Nephron (organoid): ENCODE measurements around the gene CLMP.

Experiments used
- H3K27ac Mint-ChIP-seq, 3 experiments: 2 replicates each; pipeline ENCODE4 v1.8.0; 2020; ENCODE audit warnings: mixed read lengths in 3 of 3, mild to moderate bottlenecking in 2 of 3, moderate library complexity in 1 of 3
- H3K27me3 Mint-ChIP-seq: 2 replicates; pipeline ENCODE4 v1.8.0; 2021; ENCODE audit warnings: low read depth, mild to moderate bottlenecking, moderate library complexity, mixed read lengths
- H3K36me3 Mint-ChIP-seq: 2 replicates; pipeline ENCODE4 v1.8.0; 2020; ENCODE audit warnings: low read depth, mixed read lengths
- H3K4me1 Mint-ChIP-seq: 2 replicates; pipeline ENCODE4 v1.8.0; 2020; ENCODE audit warnings: mixed read lengths
- H3K4me3 Mint-ChIP-seq, 3 experiments: 2 replicates each; pipeline ENCODE4 v1.8.0; 2020; ENCODE audit warnings: mild to moderate bottlenecking in 3 of 3, mixed read lengths in 3 of 3, moderate library complexity in 2 of 3
- H3K9me3 Mint-ChIP-seq: 2 replicates; pipeline ENCODE4 v1.8.0; 2020; ENCODE audit warnings: mixed read lengths
- CTCF ChIP-seq, 3 experiments: fragments of 200-600 bp; sonication (generic); IDR thresholded peaks; one replicate each; pipeline ENCODE4 v1.5.0; 2021; ENCODE audit warnings: antibody characterized with exemption in 3 of 3; ENCODE audit not compliant: unreplicated experiment in 3 of 3

The CLMP gene

DNA sequence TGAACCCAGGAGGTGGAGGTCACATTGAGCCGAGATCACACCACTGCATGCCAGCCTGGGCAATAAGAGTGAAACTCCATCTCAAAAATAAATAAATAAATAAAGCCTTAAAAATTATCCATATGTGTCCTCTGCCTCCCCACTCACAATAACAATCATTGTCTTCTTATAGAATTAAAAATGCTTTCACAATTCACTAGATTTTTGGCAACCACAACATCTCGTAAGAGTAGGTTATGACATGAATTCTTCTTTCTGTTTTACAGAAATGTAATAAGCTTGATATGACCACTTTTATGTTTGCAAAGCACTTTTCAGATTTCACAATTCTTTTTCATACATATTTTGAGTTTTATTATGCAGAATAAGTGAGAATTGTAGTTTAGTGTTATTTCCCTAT is 78.6 kb downstream of the CLMP start:
- Mint-ChIP-seq H3K27ac (no peak overlapping the region), H3K36me3 (peaks cover 3% of the 10 kb centered on the region), H3K9me3 (peaks cover 3% of the 10 kb centered on the region), H3K4me1 (peaks cover 2% of the 10 kb centered on the region), H3K4me3 (no peak overlapping the region), H3K27me3 (peaks cover under 1% of the 10 kb centered on the region)
- TF ChIP-seq CTCF (IDR thresholded peaks at IDR 0.05; ENCODE audit: unreplicated experiment in 3 of 3), result no peak

GRCh38 chr11:123111465-123111864 is 83.6 kb downstream of the CLMP start:
- Mint-ChIP-seq H3K9me3 (peaks cover 3% of the 10 kb centered on the region), H3K27me3 (no peaks in the 10 kb centered on the region), H3K4me1 (peaks cover 14% of the 10 kb centered on the region), H3K36me3 (peaks cover 3% of the 10 kb centered on the region), H3K27ac (peak overlapping the region in 1 of 3 experiments; percentile 18), H3K4me3 (no peak overlapping the region)
- peak; percentile 64 to 80 (median 67) for TF ChIP-seq CTCF (IDR thresholded peaks at IDR 0.05; ENCODE audit: unreplicated experiment in 3 of 3)

- H3K27me3 Mint-ChIP-seq, result no peaks in the 10 kb centered on the region
- TF ChIP-seq CTCF (IDR thresholded peaks at IDR 0.05; ENCODE audit: unreplicated experiment in 3 of 3), result no peak
- peaks cover 21% of the 10 kb centered on the region for H3K4me1 Mint-ChIP-seq
- no peak overlapping the region for H3K4me3 Mint-ChIP-seq
- H3K9me3 Mint-ChIP-seq, result no peaks in the 10 kb centered on the region
- no peaks in the 10 kb centered on the region for H3K36me3 Mint-ChIP-seq
- peak overlapping the region in 1 of 3 experiments; percentile 20 for H3K27ac Mint-ChIP-seq
Measured at GRCh38 chr11:123110397-123110796, 84.7 kb downstream of the CLMP start.

DNA sequence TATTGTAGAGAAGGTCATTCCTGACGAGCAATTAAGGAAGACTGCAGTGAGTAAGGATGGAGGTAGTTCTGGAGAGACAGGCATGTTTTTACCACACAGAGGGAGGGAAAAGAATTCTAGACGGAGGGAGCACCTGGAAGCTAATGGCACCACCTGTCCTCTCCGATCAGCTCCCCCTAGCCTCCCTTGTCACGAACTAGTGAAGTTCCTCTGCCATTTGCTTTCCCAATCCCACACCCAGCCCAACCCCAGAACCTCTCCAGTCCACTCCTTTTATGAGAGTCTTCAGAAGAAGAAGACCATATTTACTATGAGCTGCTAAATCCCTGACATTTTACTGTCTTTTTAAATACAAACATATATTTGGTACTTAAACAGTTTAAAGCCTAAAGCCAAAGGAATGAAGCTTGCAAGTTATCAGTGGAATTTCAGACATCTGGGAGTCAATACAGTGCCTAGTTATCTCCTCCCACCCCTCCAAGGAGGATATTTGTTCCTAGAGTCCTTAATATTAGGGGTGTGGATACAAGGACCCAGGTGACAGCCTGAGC is 87.0 kb downstream of the CLMP start:
- Mint-ChIP-seq H3K36me3 (no peaks in the 10 kb centered on the region), H3K27ac (peak overlapping the region in 1 of 3 experiments; percentile 33), H3K4me1 (peaks cover 27% of the 10 kb centered on the region), H3K9me3 (no peaks in the 10 kb centered on the region), H3K27me3 (no peaks in the 10 kb centered on the region), H3K4me3 (no peak overlapping the region)
- no peak for TF ChIP-seq CTCF (IDR thresholded peaks at IDR 0.05; ENCODE audit: unreplicated experiment in 3 of 3)

GRCh38 chr11:123104697-123105096 is 90.4 kb downstream of the CLMP start:
- Mint-ChIP-seq H3K9me3 (no peaks in the 10 kb centered on the region), H3K36me3 (no peaks in the 10 kb centered on the region), H3K27me3 (peaks cover 4% of the 10 kb centered on the region), H3K4me1 (peaks cover 46% of the 10 kb centered on the region), H3K27ac (no peak overlapping the region), H3K4me3 (no peak overlapping the region)
- TF ChIP-seq CTCF (IDR thresholded peaks at IDR 0.05; ENCODE audit: unreplicated experiment in 3 of 3), result no peak

DNA sequence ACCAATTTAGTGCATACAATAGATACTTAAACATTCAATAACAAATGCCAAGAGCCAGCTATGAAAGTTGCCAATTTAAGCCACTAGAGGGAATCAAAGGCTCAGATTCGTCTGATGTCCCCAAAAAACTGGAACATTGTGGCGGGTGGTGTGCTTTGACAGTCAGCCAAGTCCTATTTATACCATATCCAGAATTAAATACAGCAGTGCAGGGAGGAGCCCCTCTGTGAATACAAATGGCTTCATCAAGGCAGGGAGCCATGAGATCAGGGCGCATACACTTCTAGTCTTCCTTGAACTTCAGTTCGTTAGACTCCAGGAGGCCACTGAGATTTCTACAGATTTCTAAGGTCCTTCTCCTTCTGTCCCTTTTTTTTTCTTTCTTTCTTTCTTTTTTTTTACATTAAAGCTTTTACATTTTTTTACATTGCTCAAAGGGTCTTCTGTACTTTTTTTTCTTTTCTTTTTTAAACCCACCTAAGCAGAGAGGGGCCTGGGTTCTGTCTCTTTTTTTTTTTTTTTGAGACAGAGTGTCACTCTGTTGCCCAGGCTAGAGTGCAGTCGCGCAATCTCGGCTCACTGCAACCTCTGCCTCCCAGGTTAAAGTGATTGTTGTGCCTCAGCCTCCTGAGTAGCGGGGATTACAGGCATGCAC is 91.6 kb downstream of the CLMP start:
- peak; percentile 62 to 67 (median 62) for TF ChIP-seq CTCF (IDR thresholded peaks at IDR 0.05; ENCODE audit: unreplicated experiment in 3 of 3)
- Mint-ChIP-seq H3K36me3 (no peaks in the 10 kb centered on the region), H3K9me3 (no peaks in the 10 kb centered on the region), H3K4me1 (peaks cover 54% of the 10 kb centered on the region), H3K4me3 (no peak overlapping the region), H3K27ac (peak overlapping the region; percentile 55 to 75 (median 71)), H3K27me3 (peaks cover 4% of the 10 kb centered on the region)
